K562 (cell line): ENCODE measurements around the gene FANCC. TPM values are rescaled to one million over a fixed set of nuclear protein-coding genes. Genes with fewer than 3 reads are reported as not detected.

Source experiments
- ATAC-seq: fragments of 200-7000 bp; cut with Tn5 transposase; 3 replicates; pipeline ENCODE4 v1.9.1; 2020; ENCODE audit warnings: moderate library complexity
- BruUV-seq: library from RNA; stranded (reverse); fragments of 400-500 nt; replicated peaks from 2 replicates; lab custom pipeline; 2021; lab: Mats Ljungman, UMichigan
- CTCF ChIA-PET: fragments of 300-600 bp; formaldehyde crosslinking; extraction: SDS; loops from one replicate; lab custom pipeline; 2021; ENCODE audit warnings: low intra/inter-chr PET ratio; lab: Yijun Ruan, JAX
- POLR2A ChIA-PET: fragments of 300-600, 350-650 bp; sonication (Branson Sonifier 250); formaldehyde crosslinking; extraction: SDS; loops from one replicate; lab custom pipeline; 2021; ENCODE audit warnings: antibody characterized with exemption, inconsistent platforms; lab: Yijun Ruan, JAX
- DNase-seq, 4 experiments: peaks; one replicate each; pipeline versions ENCODE4 v3.0.0 to v3.0.0-alpha.2; 2011 to 2018; ENCODE audit warnings: low spot score in 3 of 4, mixed read lengths in 3 of 4; ENCODE audit errors: extremely low read depth in 1 of 4
- FAIRE-seq: peaks from 2 replicates; lab custom pipeline; 2011; peaks lifted over from hg19 to GRCh38; lab: Jason Lieb, UNC
- H2AFZ ChIP-seq: 2 replicates; pipeline ENCODE4 v1.6.0; 2011; ENCODE audit warnings: low read depth, low read length, control low read depth, inconsistent platforms
- H3K27ac ChIP-seq: fragments of 200-600 bp; 3 replicates; pipeline ENCODE4 v1.8.0; 2011; ENCODE audit warnings: low read depth, mild to moderate bottlenecking, control low read depth, inconsistent platforms, low read length, moderate library complexity, mixed read lengths; ENCODE audit errors: extremely low read depth
- H3K27me3 ChIP-seq, 2 experiments: fragments of 300-600 bp in 1 of 2; 2 replicates in 1 of 2; 3 replicates in 1 of 2; pipeline versions ENCODE4 v1.6.0 to v1.8.0; 2011; ENCODE audit warnings: inconsistent platforms in 2 of 2, low read length in 2 of 2, mild to moderate bottlenecking in 1 of 2, mixed read lengths in 1 of 2, moderate library complexity in 1 of 2; ENCODE audit not compliant: control insufficient read depth in 2 of 2, insufficient read depth in 2 of 2
- H3K36me3 ChIP-seq: fragments of 300-600 bp; 3 replicates; pipeline ENCODE4 v1.8.0; 2011; ENCODE audit warnings: mild to moderate bottlenecking, low read length, inconsistent platforms; ENCODE audit not compliant: control insufficient read depth, insufficient read depth
- H3K4me1 ChIP-seq, 2 experiments: fragments of 200-600 bp in 1 of 2; replicated peaks in 1 of 2; 2 replicates in 1 of 2; 3 replicates in 1 of 2; pipeline versions ENCODE4 v1.5.1 to v1.8.0; 2011; ENCODE audit warnings: inconsistent platforms in 2 of 2, low read length in 2 of 2, mild to moderate bottlenecking in 1 of 2, mixed read lengths in 1 of 2, moderate library complexity in 1 of 2; ENCODE audit not compliant: control insufficient read depth in 2 of 2, insufficient read depth in 2 of 2
- H3K4me2 ChIP-seq: 2 replicates; pipeline ENCODE4 v1.6.1; 2011; ENCODE audit warnings: low read length, control low read depth, inconsistent platforms, mixed read lengths; ENCODE audit not compliant: insufficient read depth
- H3K4me3 ChIP-seq: fragments of 200-600 bp; sonication (generic), shearing (Covaris generic); 2 replicates; pipeline ENCODE4 v1.5.1; 2016; ENCODE audit warnings: control low read depth, inconsistent platforms
- H3K79me2 ChIP-seq: fragments of 200-600 bp; 3 replicates; pipeline ENCODE4 v1.8.0; 2011; ENCODE audit warnings: low read length, inconsistent platforms; ENCODE audit not compliant: control insufficient read depth, insufficient read depth
- H3K9ac ChIP-seq, 2 experiments: 2 replicates each; pipeline versions ENCODE4 v1.6.0 to v1.6.1; 2011; ENCODE audit warnings: low read depth in 2 of 2, low read length in 2 of 2, control low read depth in 1 of 2, inconsistent platforms in 1 of 2, mild to moderate bottlenecking in 1 of 2, mixed read lengths in 1 of 2; ENCODE audit not compliant: insufficient read depth in 1 of 2
- H3K9me1 ChIP-seq: one replicate; pipeline ENCODE4 v1.6.0; 2011; ENCODE audit warnings: inconsistent platforms, mild to moderate bottlenecking, low read length, moderate library complexity; ENCODE audit not compliant: control insufficient read depth, insufficient read depth
- H3K9me3 ChIP-seq: replicated peaks from 2 replicates; pipeline ENCODE4 v1.5.1; 2011; ENCODE audit warnings: low read depth, low read length, inconsistent platforms; ENCODE audit not compliant: control insufficient read depth, insufficient read depth
- H4K20me1 ChIP-seq: replicated peaks from 2 replicates; pipeline ENCODE4 v1.6.1; 2011; ENCODE audit warnings: low read length, inconsistent platforms, mixed read lengths; ENCODE audit not compliant: control insufficient read depth, insufficient read depth
- DDX20 ChIP-seq: fragments of 450-650 bp; IDR thresholded peaks from 2 replicates; pipeline ENCODE4 v1.6.1; 2016; ENCODE audit warnings: missing genetic modification characterization, low read depth, mild to moderate bottlenecking, missing compliant biosample characterization, moderate library complexity
- DIDO1 ChIP-seq: fragments of 450-650 bp; IDR thresholded peaks from 2 replicates; pipeline ENCODE4 v1.6.1; 2016; ENCODE audit warnings: low read depth, missing biosample characterization, missing genetic modification characterization
- FOS ChIP-seq: IDR thresholded peaks from 3 replicates; pipeline ENCODE4 v1.6.1; 2011; ENCODE audit not compliant: insufficient read length; ENCODE audit errors: extremely low read depth
- KHSRP ChIP-seq: fragments of 450-650 bp; IDR thresholded peaks from 2 replicates; pipeline ENCODE4 v1.6.1; 2017
- MCM7 ChIP-seq, 2 experiments: fragments of 450-650 bp; IDR thresholded peaks; 2 replicates each; pipeline ENCODE4 v1.6.1; 2016 to 2018
- NELFE ChIP-seq: IDR thresholded peaks from 2 replicates; pipeline ENCODE4 v1.6.1; 2011; ENCODE audit warnings: mild to moderate bottlenecking; ENCODE audit not compliant: insufficient read depth, insufficient read length
- ZKSCAN3 ChIP-seq: fragments of 250-450 bp; sonication (Bioruptor Pico); IDR thresholded peaks from 2 replicates; pipeline ENCODE4 v1.4.0; 2020
- ZNF311 ChIP-seq: fragments of 250-450 bp; sonication (Bioruptor Pico); IDR thresholded peaks from 2 replicates; pipeline ENCODE4 v1.4.0; 2020; ENCODE audit warnings: mild to moderate bottlenecking, moderate library complexity
- ZNF695 ChIP-seq: fragments of 450-650 bp; formaldehyde crosslinking; IDR thresholded peaks from 2 replicates; pipeline ENCODE4 v1.4.0; 2020; ENCODE audit warnings: mild to moderate bottlenecking, moderate library complexity
- WGBS: fragments of 100-300 bp; shearing (Covaris generic); methylation state at CpG from one replicate; pipeline ENCODE4 v1.1.6; 2016; ENCODE audit warnings: low coverage, mixed read lengths; ENCODE audit not compliant: insufficient coverage; ENCODE audit errors: missing lambda C conversion rate; 5-methylcytosine and 5-hydroxymethylcytosine counted together
- in situ Hi-C: fragments of 300-500 bp; cut with MboI; formaldehyde crosslinking; loops from 4 replicates; pipeline ENCODE4 v1.15.0; 2018; ENCODE audit warnings: inconsistent platforms, mixed read lengths
- intact Hi-C: fragments of 100-400 bp; cut with micrococcal nuclease; formaldehyde crosslinking; loops from 2 replicates; pipeline ENCODE4 v1.14.2; 2022
- polyA plus RNA-seq, 8 experiments: library from polyadenylated mRNA; depleted of rRNA in 4 of 8; stranded (reverse) in 5 of 8; unstranded in 3 of 8; fragments of >200 nt; fragmentation: Nextera tagmentation in 2 of 8; fragmentation: Illumina TruSeq in 1 of 8; extraction: Ambion mirVana in 2 of 8; extraction: Trizol in 1 of 8; gene quantifications; 2 replicates each; pipeline versions ENCODE4 v1.2.1 to v1.2.3, GENCODE V29; 2011 to 2014; ENCODE audit warnings: inconsistent platforms in 1 of 8, missing spikeins in 1 of 8
- total RNA-seq, 7 experiments: library from RNA; depleted of rRNA in 6 of 7; stranded (reverse); fragments of >200 nt in 6 of 7; fragmentation: Illumina TruSeq in 2 of 7; extraction: Trizol in 2 of 7; gene quantifications; 2 replicates each; pipeline versions ENCODE4 v1.2.1 to v1.2.3, GENCODE V29; 2011 to 2021; ENCODE audit warnings: low replicate concordance in 1 of 7
- TF ChIP-seq, protein P1 (sequence below), 2 experiments: fragments of 450-650 bp in 1 of 2; sonication (generic) in 1 of 2; formaldehyde crosslinking in 1 of 2; IDR thresholded peaks in 1 of 2; conservative IDR thresholded peaks in 1 of 2; 2 replicates each; pipeline versions ENCODE4 v1.6.1 to v1.8.1; 2016 to 2023; ENCODE audit warnings: mild to moderate bottlenecking in 2 of 2, moderate library complexity in 2 of 2, inconsistent platforms in 1 of 2, missing genetic modification reagents in 1 of 2
- TF ChIP-seq, protein P2 (sequence below), 3 experiments: fragments of 200-800 bp in 1 of 3; fragments of 250-450 bp in 1 of 3; fragments of 450-650 bp in 1 of 3; sonication (Bioruptor Pico) in 1 of 3; sonication (Bioruptor generic) in 1 of 3; formaldehyde crosslinking in 1 of 3; IDR thresholded peaks; 2 replicates each; pipeline versions ENCODE4 v1.6.1 to v1.8.0; 2016 to 2022; ENCODE audit warnings: mild to moderate bottlenecking in 2 of 3, missing genetic modification characterization in 2 of 3, missing compliant biosample characterization in 1 of 3, moderate library complexity in 1 of 3

FANCC gene
- total and polyA plus RNA-seq, 9 of the 15 experiments (the other 6 are each of a cell fraction or from before 2014, with no cell fraction given) = 4.6 to 18.4 (median 14.2) TPM

DNA sequence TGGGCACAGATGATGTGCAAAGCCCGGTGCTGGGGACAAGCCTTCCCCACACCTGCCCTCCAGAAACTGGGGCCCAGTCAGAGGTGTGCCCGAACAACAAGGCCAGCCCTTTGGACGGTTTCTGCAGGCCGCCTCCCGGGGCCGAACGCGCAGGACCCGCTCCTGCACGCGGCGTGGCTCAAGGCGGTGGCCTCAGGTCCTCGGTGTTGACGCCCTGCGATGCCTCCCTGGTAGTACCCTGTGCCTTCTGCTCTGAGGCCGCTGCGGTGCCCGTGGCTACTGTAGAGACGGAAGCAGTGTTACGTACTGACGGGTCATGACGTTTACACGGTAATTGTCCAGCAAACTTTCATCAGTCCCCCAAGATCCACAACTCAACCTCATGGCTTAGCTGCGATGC lies 33.5 kb upstream of the FANCC start:
- Histone ChIP-seq H3K27me3 (peaks cover 0 to 24% of the 10 kb centered on the region in 2 experiments; a peak in 2 of 5 replicates), H3K9ac (no peak overlapping the region), H2AFZ (no peak overlapping the region), H3K4me1 (peaks cover 0 to 17% of the 10 kb centered on the region in 2 experiments; a peak in 2 of 5 replicates), H3K4me2 (no peak overlapping the region), H3K36me3 (no peaks in the 10 kb centered on the region), H3K9me1 (no peaks in the 10 kb centered on the region), H4K20me1 (no peaks in the 10 kb centered on the region), H3K27ac (no peak overlapping the region), H3K9me3 (no peaks in the 10 kb centered on the region), H3K4me3 (no peak overlapping the region), H3K79me2 (no peaks in the 10 kb centered on the region)
- no TSS peak for BruUV-seq
- no peak for ATAC-seq
- no peak for TF ChIP-seq NELFE
- TF ChIP-seq KHSRP = no peak
- TF ChIP-seq FOS = no peak
- no peak for TF ChIP-seq MCM7 (IDR thresholded peaks at IDR 0.05)
- TF ChIP-seq DIDO1 = no peak
- no peak for TF ChIP-seq DDX20 (tag)
- TF ChIP-seq ZNF695 (CRISPR knock-in tag) = no peak
- TF ChIP-seq, protein P1, sequence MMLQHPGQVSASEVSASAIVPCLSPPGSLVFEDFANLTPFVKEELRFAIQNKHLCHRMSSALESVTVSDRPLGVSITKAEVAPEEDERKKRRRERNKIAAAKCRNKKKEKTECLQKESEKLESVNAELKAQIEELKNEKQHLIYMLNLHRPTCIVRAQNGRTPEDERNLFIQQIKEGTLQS (IDR thresholded peaks at IDR 0.05) = no peak
- TF ChIP-seq, protein P1 (CRISPR knock-in tag; conservative IDR thresholded peaks at IDR 0.05) = no peak
- TF ChIP-seq, protein P2, sequence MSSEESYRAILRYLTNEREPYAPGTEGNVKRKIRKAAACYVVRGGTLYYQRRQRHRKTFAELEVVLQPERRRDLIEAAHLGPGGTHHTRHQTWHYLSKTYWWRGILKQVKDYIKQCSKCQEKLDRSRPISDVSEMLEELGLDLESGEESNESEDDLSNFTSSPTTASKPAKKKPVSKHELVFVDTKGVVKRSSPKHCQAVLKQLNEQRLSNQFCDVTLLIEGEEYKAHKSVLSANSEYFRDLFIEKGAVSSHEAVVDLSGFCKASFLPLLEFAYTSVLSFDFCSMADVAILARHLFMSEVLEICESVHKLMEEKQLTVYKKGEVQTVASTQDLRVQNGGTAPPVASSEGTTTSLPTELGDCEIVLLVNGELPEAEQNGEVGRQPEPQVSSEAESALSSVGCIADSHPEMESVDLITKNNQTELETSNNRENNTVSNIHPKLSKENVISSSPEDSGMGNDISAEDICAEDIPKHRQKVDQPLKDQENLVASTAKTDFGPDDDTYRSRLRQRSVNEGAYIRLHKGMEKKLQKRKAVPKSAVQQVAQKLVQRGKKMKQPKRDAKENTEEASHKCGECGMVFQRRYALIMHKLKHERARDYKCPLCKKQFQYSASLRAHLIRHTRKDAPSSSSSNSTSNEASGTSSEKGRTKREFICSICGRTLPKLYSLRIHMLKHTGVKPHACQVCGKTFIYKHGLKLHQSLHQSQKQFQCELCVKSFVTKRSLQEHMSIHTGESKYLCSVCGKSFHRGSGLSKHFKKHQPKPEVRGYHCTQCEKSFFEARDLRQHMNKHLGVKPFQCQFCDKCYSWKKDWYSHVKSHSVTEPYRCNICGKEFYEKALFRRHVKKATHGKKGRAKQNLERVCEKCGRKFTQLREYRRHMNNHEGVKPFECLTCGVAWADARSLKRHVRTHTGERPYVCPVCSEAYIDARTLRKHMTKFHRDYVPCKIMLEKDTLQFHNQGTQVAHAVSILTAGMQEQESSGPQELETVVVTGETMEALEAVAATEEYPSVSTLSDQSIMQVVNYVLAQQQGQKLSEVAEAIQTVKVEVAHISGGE (CRISPR knock-in tag; IDR thresholded peaks at IDR 0.05) = no peak
- TF ChIP-seq ZKSCAN3 (CRISPR knock-in tag) = no peak
- TF ChIP-seq ZNF311 = no peak
- 40% methylated on average over 22 of the region's 25 CpGs for WGBS
- no peak for FAIRE-seq
- POLR2A ChIA-PET = no interaction called here
- in situ Hi-C loops = no loop called here
- CTCF ChIA-PET = no interaction called here
- DNase-seq = no peak
- intact Hi-C loops = no loop called here
